ENCODE data around the gene EPHA4. TPM values are rescaled to one million over a fixed set of nuclear protein-coding genes. Genes with fewer than 3 reads are reported as not detected.

The EPHA4 gene
- total RNA-seq, 1 donor from 2014 or later = 24.1 TPM

- intact Hi-C loops (cut with DNase I) = no loop called here
These were observed 120.0 kb downstream of the EPHA4 start for GRCh38 chr2:221451862-221452788.

GRCh38 chr2:221450280-221450679, 121.8 kb downstream of the EPHA4 start:
- no peaks in the 10 kb centered on the region for H3K27me3 ChIP-seq
- H3K36me3 ChIP-seq = no peaks in the 10 kb centered on the region
- H3K9me3 ChIP-seq = no peaks in the 10 kb centered on the region
- no peak overlapping the region for H3K4me3 ChIP-seq
- no peaks in the 10 kb centered on the region for H3K4me1 ChIP-seq
- TF ChIP-seq POLR2A (IDR thresholded peaks at IDR 0.05) = no peak
- TF ChIP-seq POLR2AphosphoS5 (IDR thresholded peaks at IDR 0.05; ENCODE audit: insufficient read depth in 1 of 2, low read depth in 1 of 2) = no peak
- TF ChIP-seq CTCF (IDR thresholded peaks at IDR 0.05) = no peak
- H3K27ac ChIP-seq = no peak overlapping the region
- DNase-seq (ENCODE audit: extremely low spot score in 2 of 2) = no peak
- intact Hi-C loops (cut with DNase I) = no loop called here

More at GRCh38 chr2:221451862-221452788, 120.0 kb downstream of the EPHA4 start:
- no peaks in the 10 kb centered on the region for H3K9me3 ChIP-seq
- H3K4me3 ChIP-seq = no peak overlapping the region
- no peaks in the 10 kb centered on the region for H3K36me3 ChIP-seq
- no peak overlapping the region for H3K27ac ChIP-seq
- TF ChIP-seq POLR2A (IDR thresholded peaks at IDR 0.05) = no peak
- no peak for TF ChIP-seq CTCF (IDR thresholded peaks at IDR 0.05)
- no peak for TF ChIP-seq POLR2AphosphoS5 (IDR thresholded peaks at IDR 0.05; ENCODE audit: insufficient read depth in 1 of 2, low read depth in 1 of 2)
- DNase-seq (ENCODE audit: extremely low spot score in 2 of 2) = no peak
- no peaks in the 10 kb centered on the region for H3K27me3 ChIP-seq
- H3K4me1 ChIP-seq = no peaks in the 10 kb centered on the region

GRCh38 chr2:221449406-221449805, 122.7 kb downstream of the EPHA4 start:
- no peak for TF ChIP-seq CTCF (IDR thresholded peaks at IDR 0.05)
- TF ChIP-seq POLR2AphosphoS5 (IDR thresholded peaks at IDR 0.05; ENCODE audit: insufficient read depth in 1 of 2, low read depth in 1 of 2) = no peak
- TF ChIP-seq POLR2A (IDR thresholded peaks at IDR 0.05) = no peak
- intact Hi-C loops (cut with DNase I) = no loop called here
- no peak for DNase-seq (ENCODE audit: extremely low spot score in 2 of 2)

GRCh38 chr2:221448844-221449390, 123.2 kb downstream of the EPHA4 start:
- H3K27me3 ChIP-seq = no peaks in the 10 kb centered on the region
- no peaks in the 10 kb centered on the region for H3K36me3 ChIP-seq
- H3K4me1 ChIP-seq = no peaks in the 10 kb centered on the region
- no peak overlapping the region for H3K4me3 ChIP-seq
- no peak for DNase-seq (ENCODE audit: extremely low spot score in 2 of 2)
- H3K9me3 ChIP-seq = no peaks in the 10 kb centered on the region
- no peak for TF ChIP-seq POLR2AphosphoS5 (IDR thresholded peaks at IDR 0.05; ENCODE audit: insufficient read depth in 1 of 2, low read depth in 1 of 2)
- no peak for TF ChIP-seq POLR2A (IDR thresholded peaks at IDR 0.05)
- TF ChIP-seq CTCF (IDR thresholded peaks at IDR 0.05) = no peak
- H3K27ac ChIP-seq = no peak overlapping the region
- intact Hi-C loops (cut with DNase I) = no loop called here

More at GRCh38 chr2:221449406-221449805, 122.7 kb downstream of the EPHA4 start:
- Histone ChIP-seq H3K4me1 (no peaks in the 10 kb centered on the region), H3K4me3 (no peak overlapping the region), H3K27ac (no peak overlapping the region), H3K36me3 (no peaks in the 10 kb centered on the region), H3K27me3 (no peaks in the 10 kb centered on the region), H3K9me3 (no peaks in the 10 kb centered on the region)

Data from vagina (tissue), 2 donors.